Esophagus squamous epithelium (tissue), 4 donors: ENCODE data around the gene METRN.

Experiments used
- CTCF ChIP-seq, 6 experiments: fragments of 450-650 bp in 4 of 6; fragments of 200-600 bp in 2 of 6; sonication (generic) in 2 of 6; IDR thresholded peaks; one replicate each; pipeline ENCODE4 v1.5.1; 2016 to 2019; ENCODE audit warnings: antibody characterized with exemption in 6 of 6, mild to moderate bottlenecking in 4 of 6, moderate library complexity in 4 of 6
- POLR2A ChIP-seq, 4 donors: fragments of 450-650 bp; IDR thresholded peaks; one replicate each; pipeline ENCODE4 v1.6.1; 2017; ENCODE audit warnings: antibody characterized with exemption in 4 of 4, mild to moderate bottlenecking in 4 of 4, moderate library complexity in 3 of 4

GRCh38 chr16:711084-711483, 3.8 kb upstream of the METRN start:
- TF ChIP-seq CTCF (IDR thresholded peaks at IDR 0.05) (no peak), POLR2A (IDR thresholded peaks at IDR 0.05) (no peak)
